GM10266 (cell line): ENCODE measurements around the gene TAGLN2.

Experiments used
- DNase-seq: peaks from one replicate; pipeline ENCODE4 v3.0.0; 2012; ENCODE audit errors: extremely low spot score
- TF ChIP-seq, protein P1 (sequence below): IDR thresholded peaks from 2 replicates; pipeline ENCODE4 v1.5.1; 2012; ENCODE audit warnings: mild to moderate bottlenecking, low read depth; ENCODE audit not compliant: control insufficient read depth, insufficient read depth; ENCODE audit errors: missing control alignments

TAGLN2 gene

GRCh38 chr1:159957824-159958268, 32.5 kb upstream of the TAGLN2 start:
- no peak for DNase-seq
- TF ChIP-seq, protein P1, sequence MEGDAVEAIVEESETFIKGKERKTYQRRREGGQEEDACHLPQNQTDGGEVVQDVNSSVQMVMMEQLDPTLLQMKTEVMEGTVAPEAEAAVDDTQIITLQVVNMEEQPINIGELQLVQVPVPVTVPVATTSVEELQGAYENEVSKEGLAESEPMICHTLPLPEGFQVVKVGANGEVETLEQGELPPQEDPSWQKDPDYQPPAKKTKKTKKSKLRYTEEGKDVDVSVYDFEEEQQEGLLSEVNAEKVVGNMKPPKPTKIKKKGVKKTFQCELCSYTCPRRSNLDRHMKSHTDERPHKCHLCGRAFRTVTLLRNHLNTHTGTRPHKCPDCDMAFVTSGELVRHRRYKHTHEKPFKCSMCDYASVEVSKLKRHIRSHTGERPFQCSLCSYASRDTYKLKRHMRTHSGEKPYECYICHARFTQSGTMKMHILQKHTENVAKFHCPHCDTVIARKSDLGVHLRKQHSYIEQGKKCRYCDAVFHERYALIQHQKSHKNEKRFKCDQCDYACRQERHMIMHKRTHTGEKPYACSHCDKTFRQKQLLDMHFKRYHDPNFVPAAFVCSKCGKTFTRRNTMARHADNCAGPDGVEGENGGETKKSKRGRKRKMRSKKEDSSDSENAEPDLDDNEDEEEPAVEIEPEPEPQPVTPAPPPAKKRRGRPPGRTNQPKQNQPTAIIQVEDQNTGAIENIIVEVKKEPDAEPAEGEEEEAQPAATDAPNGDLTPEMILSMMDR = no peak

DNA sequence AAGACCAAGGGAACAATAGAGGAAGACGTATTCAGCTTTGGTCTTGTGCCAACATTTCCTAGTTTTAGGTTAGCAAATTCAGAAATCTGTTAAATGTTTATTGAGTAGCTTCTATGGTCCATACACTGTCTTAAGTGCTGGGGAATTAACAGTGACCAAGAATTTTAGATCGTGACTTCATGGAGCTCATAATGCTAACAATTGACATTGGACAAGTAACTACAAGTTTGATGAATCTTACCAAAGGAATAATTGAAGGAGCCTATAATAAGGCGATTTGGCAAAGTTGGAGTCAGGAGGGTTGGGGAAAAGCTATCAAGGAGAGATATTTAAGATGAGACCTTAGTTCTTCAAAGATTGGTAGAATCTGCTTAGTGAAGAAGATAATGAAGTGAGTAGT, 30.1 kb upstream of the TAGLN2 start:
- TF ChIP-seq, protein P1 = no peak
- no peak for DNase-seq

- no peak for DNase-seq
- TF ChIP-seq, protein P1 = no peak
Measured at GRCh38 chr1:159953536-159954515, 28.5 kb upstream of the TAGLN2 start, which contains the start of gene SLAMF9. TSS of gene SLAMF9 (minus strand) at chr1:159954237. CDS start at chr1:159954137, 100 bp downstream.

DNA sequence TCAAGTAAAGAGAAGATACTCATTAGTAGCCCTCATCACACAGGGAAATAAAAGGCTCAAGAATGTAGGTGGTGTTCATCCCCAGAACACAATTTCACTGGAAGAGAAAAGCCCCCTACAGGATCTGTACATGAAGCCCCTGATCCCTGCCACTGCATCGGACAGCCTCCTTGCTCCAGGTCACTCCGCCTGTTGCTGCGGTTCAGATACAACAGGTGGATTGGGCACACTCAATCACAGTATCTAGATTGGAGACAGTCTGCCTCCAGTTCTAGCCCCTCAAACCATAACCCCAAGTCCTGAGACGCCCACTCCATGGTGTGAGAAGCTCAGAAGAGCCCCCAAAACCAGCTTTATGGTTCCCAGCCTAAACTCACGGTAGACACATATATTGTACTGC, 27.6 kb upstream of the TAGLN2 start:
- no peak for DNase-seq
- TF ChIP-seq, protein P1 = no peak

DNA sequence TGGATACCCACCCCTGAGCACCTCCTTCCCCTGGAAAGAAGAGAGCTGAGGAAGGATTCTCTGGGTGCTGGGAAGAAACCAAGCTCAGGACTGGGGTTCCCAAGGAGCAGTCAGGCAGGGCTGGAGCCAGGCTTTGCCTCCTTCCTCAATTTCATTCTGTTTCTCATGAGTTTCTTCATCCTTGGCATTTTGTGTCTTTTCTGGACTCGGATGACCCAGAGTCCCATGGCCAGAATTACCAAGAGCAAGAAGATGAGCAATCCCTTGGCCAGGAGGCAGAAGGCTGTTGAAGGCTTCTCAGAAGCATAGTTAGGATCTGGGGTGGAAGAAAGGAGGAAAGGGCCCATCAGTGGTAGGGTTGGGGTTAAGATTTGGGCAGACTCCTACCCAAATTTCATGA, 26.2 kb upstream of the TAGLN2 start:
- TF ChIP-seq, protein P1 = no peak
- DNase-seq = no peak

- TF ChIP-seq, protein P1 = no peak
- DNase-seq = no peak
Measured at GRCh38 chr1:159951016-159951415, 25.7 kb upstream of the TAGLN2 start.

- DNase-seq = no peak
- TF ChIP-seq, protein P1 = no peak
Measured at GRCh38 chr1:159949981-159950381, 24.7 kb upstream of the TAGLN2 start.
